Measurements from ENCODE around the gene RBL2. TPM values are rescaled to one million over a fixed set of nuclear protein-coding genes. Genes with fewer than 3 reads are reported as not detected.

RBL2 gene
- total and polyA plus RNA-seq, 2 of the 13 experiments (the other 11 are each of a cell fraction or from before 2014, with no cell fraction given): 41.2 to 60.9 TPM

DNA sequence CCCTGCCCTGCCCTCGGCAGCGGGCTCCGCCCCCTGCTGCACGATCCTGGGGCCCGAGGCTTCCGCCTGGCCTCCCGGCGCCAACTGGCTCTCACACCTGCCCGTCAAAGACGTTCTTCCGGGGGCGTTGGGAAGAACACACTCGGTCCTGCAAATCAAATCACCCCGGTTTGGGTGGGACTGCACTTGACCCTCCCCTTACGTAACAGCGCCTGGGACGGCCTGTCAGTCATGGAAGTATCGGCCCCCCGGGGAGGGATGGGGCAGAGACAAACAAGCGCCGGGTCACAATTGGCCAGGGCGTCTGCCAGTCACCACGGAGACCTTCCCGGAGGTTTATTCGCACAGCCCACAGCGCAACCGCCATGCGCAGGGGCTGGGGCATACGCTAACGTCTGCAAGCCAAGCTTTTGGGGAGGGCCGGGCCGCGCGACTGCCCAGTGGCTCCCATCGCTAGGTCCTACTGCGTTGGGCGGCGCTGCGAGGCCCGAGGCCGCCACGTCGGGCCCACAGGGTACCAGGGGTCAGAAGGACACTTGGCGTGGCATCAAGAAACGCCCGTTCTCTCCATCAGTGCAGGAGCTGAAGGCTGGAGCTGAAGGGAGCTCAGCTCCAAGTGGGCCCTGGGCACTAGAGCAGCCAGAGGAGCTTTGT is 69.1 kb downstream of the RBL2 start (continued):
- TF ChIP-seq RERE (CRISPR knock-in tag; IDR thresholded peaks at IDR 0.05; ENCODE audit: low read depth) (peak; percentile 51; the same call in 1 of the 2 replicates), PRDM10 (CRISPR knock-in tag; IDR thresholded peaks at IDR 0.05; ENCODE audit: low read depth) (peak; percentile 72; the same call in 1 of the 2 replicates), PBX3 (CRISPR knock-in tag; IDR thresholded peaks at IDR 0.05; ENCODE audit: borderline replicate concordance) (peak; percentile 99; the same call in 1 of the 2 replicates), NCOA1 (CRISPR knock-in tag; IDR thresholded peaks at IDR 0.05) (peak; percentile 62; the same call in 1 of the 2 replicates), EHMT2 (IDR thresholded peaks at IDR 0.05; ENCODE audit: borderline replicate concordance, low read depth, low read length) (no peak; the same call in 1 of the 2 replicates), KDM1A (CRISPR knock-in tag; IDR thresholded peaks at IDR 0.05) (no peak; the same call in 1 of the 2 replicates), ZNF574 (CRISPR knock-in tag; IDR thresholded peaks at IDR 0.05) (peak; percentile 80), SALL1 (CRISPR knock-in tag; IDR thresholded peaks at IDR 0.05) (peak; percentile 91), ZNF550 (CRISPR knock-in tag; IDR thresholded peaks at IDR 0.05; ENCODE audit: borderline replicate concordance) (peak; percentile 56; the same call in 1 of the 2 replicates)
- TF ChIP-seq, protein P1, sequence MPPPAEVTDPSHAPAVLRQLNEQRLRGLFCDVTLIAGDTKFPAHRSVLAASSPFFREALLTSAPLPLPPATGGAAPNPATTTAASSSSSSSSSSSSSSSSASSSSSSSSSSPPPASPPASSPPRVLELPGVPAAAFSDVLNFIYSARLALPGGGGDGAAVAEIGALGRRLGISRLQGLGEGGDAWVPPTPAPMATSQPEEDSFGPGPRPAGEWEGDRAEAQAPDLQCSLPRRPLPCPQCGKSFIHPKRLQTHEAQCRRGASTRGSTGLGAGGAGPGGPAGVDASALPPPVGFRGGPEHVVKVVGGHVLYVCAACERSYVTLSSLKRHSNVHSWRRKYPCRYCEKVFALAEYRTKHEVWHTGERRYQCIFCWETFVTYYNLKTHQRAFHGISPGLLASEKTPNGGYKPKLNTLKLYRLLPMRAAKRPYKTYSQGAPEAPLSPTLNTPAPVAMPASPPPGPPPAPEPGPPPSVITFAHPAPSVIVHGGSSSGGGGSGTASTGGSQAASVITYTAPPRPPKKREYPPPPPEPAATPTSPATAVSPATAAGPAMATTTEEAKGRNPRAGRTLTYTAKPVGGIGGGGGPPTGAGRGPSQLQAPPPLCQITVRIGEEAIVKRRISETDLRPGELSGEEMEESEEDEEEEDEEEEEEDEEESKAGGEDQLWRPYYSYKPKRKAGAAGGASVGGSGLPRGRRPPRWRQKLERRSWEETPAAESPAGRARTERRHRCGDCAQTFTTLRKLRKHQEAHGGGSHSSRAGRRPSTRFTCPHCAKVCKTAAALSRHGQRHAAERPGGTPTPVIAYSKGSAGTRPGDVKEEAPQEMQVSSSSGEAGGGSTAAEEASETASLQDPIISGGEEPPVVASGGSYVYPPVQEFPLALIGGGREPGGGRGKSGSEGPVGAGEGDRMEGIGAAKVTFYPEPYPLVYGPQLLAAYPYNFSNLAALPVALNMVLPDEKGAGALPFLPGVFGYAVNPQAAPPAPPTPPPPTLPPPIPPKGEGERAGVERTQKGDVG (CRISPR knock-in tag; IDR thresholded peaks at IDR 0.05; ENCODE audit: borderline replicate concordance): no peak

All from HepG2 (cell line).